RWPE2 (cell line): Measurements from ENCODE around the gene PLCB1.
"Not testable (repeated sequence)": the region's sequence is repeated elsewhere in the genome, so short reads cannot be mapped to it uniquely, and the experiment has no call there.

Experiments
- ATAC-seq: fragments of 200-7000 bp; cut with Tn5 transposase; 3 replicates; pipeline ENCODE4 v1.9.1; 2021; ENCODE audit warnings: low read depth
- DNase-seq: peaks from one replicate; pipeline ENCODE4 v3.0.0-alpha.2; 2020; ENCODE audit warnings: low spot score
- H3K27ac ChIP-seq: fragments of 450-650 bp; 2 replicates; pipeline ENCODE4 v1.5.1; 2017; ENCODE audit warnings: mild to moderate bottlenecking; ENCODE audit not compliant: poor library complexity, severe bottlenecking
- H3K27me3 ChIP-seq: fragments of 250-450 bp; sonication (Bioruptor Pico); 2 replicates; pipeline ENCODE4 v1.5.1; 2021; ENCODE audit warnings: mild to moderate bottlenecking, moderate library complexity; ENCODE audit not compliant: insufficient read depth, poor library complexity, severe bottlenecking
- H3K36me3 ChIP-seq: fragments of 250-450 bp; sonication (Bioruptor Pico); 2 replicates; pipeline ENCODE4 v1.5.1; 2020; ENCODE audit warnings: low read depth, mild to moderate bottlenecking, moderate library complexity
- H3K4me1 ChIP-seq: fragments of 250-450 bp; sonication (Bioruptor Pico); 2 replicates; pipeline ENCODE4 v1.5.1; 2021; ENCODE audit warnings: mild to moderate bottlenecking, moderate library complexity; ENCODE audit not compliant: insufficient read depth, poor library complexity, severe bottlenecking
- H3K4me3 ChIP-seq: fragments of 250-450 bp; sonication (Bioruptor Pico); 2 replicates; pipeline ENCODE4 v1.5.1; 2021; ENCODE audit warnings: mild to moderate bottlenecking, moderate library complexity; ENCODE audit not compliant: severe bottlenecking
- H3K9me3 ChIP-seq: fragments of 250-450 bp; sonication (Bioruptor Pico); 2 replicates; pipeline ENCODE4 v1.5.1; 2021; ENCODE audit warnings: mild to moderate bottlenecking, moderate library complexity; ENCODE audit not compliant: severe bottlenecking
- TF ChIP-seq, protein P1 (sequence below): fragments of 450-650 bp; IDR thresholded peaks from one replicate; pipeline ENCODE4 v1.5.1; 2017; ENCODE audit warnings: mild to moderate bottlenecking, moderate library complexity; ENCODE audit not compliant: poor library complexity, severe bottlenecking

Gene PLCB1

GRCh38 chr20:8639112-8639778 lies 507.2 kb downstream of the PLCB1 start:
- Histone ChIP-seq H3K4me1 (peaks cover 6% of the 10 kb centered on the region), H3K36me3 (no peaks in the 10 kb centered on the region), H3K4me3 (no peak overlapping the region), H3K27me3 (no peaks in the 10 kb centered on the region), H3K27ac (no peak overlapping the region), H3K9me3 (no peaks in the 10 kb centered on the region)
- DNase-seq = no peak
- TF ChIP-seq, protein P1, sequence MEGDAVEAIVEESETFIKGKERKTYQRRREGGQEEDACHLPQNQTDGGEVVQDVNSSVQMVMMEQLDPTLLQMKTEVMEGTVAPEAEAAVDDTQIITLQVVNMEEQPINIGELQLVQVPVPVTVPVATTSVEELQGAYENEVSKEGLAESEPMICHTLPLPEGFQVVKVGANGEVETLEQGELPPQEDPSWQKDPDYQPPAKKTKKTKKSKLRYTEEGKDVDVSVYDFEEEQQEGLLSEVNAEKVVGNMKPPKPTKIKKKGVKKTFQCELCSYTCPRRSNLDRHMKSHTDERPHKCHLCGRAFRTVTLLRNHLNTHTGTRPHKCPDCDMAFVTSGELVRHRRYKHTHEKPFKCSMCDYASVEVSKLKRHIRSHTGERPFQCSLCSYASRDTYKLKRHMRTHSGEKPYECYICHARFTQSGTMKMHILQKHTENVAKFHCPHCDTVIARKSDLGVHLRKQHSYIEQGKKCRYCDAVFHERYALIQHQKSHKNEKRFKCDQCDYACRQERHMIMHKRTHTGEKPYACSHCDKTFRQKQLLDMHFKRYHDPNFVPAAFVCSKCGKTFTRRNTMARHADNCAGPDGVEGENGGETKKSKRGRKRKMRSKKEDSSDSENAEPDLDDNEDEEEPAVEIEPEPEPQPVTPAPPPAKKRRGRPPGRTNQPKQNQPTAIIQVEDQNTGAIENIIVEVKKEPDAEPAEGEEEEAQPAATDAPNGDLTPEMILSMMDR = no peak
- no peak for ATAC-seq

DNA sequence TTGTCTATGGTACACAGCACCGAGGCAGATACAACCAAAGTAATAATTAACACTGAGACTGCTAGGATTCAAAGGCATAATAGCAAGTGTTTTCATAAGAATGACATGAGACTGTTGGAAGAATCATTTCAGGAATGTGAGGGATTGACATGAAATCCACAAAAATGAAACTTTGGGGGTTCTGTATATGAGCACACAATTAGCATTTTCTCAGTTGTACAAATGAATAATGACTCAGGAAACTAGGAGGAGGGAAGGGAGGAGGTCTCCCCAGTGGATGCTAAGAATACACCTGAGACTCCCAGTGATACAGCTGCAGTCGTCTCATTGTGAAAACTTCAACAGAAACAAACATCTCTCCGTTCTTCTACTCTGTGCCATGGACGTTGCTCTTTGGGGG lies 508.4 kb downstream of the PLCB1 start:
- ATAC-seq (no peak), DNase-seq (no peak)
- H3K4me1 ChIP-seq = peaks cover 11% of the 10 kb centered on the region
- TF ChIP-seq, protein P1 = no peak
- no peaks in the 10 kb centered on the region for H3K27me3 ChIP-seq
- no peak overlapping the region for H3K27ac ChIP-seq
- H3K36me3 ChIP-seq = no peaks in the 10 kb centered on the region
- H3K9me3 ChIP-seq = no peaks in the 10 kb centered on the region
- H3K4me3 ChIP-seq = no peak overlapping the region

- DNase-seq = no peak
- Histone ChIP-seq H3K9me3 (no peaks in the 10 kb centered on the region), H3K27me3 (no peaks in the 10 kb centered on the region), H3K4me1 (peaks cover 27% of the 10 kb centered on the region), H3K27ac (no peak overlapping the region), H3K4me3 (no peak overlapping the region), H3K36me3 (no peaks in the 10 kb centered on the region)
- no peak for ATAC-seq
- TF ChIP-seq, protein P1 = no peak
Observed at GRCh38 chr20:8642247-8642646, 510.2 kb downstream of the PLCB1 start.

- H3K4me1 ChIP-seq = peaks cover 29% of the 10 kb centered on the region
- not testable (repeated sequence) for ATAC-seq, H3K36me3 ChIP-seq, DNase-seq, H3K27ac ChIP-seq, H3K27me3 ChIP-seq, H3K9me3 ChIP-seq, H3K4me3 ChIP-seq
Observed at GRCh38 chr20:8644468-8644867, 512.4 kb downstream of the PLCB1 start.

GRCh38 chr20:8645326-8645725 lies 513.3 kb downstream of the PLCB1 start:
- no peak overlapping the region for H3K4me3 ChIP-seq
- TF ChIP-seq, protein P1 = no peak
- H3K27me3 ChIP-seq = no peaks in the 10 kb centered on the region
- H3K27ac ChIP-seq = peak overlapping the region; percentile 81
- ATAC-seq (no peak), DNase-seq (no peak)
- peaks cover 29% of the 10 kb centered on the region for H3K4me1 ChIP-seq
- no peaks in the 10 kb centered on the region for H3K36me3 ChIP-seq
- H3K9me3 ChIP-seq = no peaks in the 10 kb centered on the region
